NCI-H2029 treated with DMSO at 0.1 percent for 48 hours (cell line): ENCODE measurements around the gene MAG.

Source experiments
- DNase-seq: peaks from one replicate; lab custom pipeline; 2025; lab: John Stamatoyannopoulos, UW

The MAG gene

DNA sequence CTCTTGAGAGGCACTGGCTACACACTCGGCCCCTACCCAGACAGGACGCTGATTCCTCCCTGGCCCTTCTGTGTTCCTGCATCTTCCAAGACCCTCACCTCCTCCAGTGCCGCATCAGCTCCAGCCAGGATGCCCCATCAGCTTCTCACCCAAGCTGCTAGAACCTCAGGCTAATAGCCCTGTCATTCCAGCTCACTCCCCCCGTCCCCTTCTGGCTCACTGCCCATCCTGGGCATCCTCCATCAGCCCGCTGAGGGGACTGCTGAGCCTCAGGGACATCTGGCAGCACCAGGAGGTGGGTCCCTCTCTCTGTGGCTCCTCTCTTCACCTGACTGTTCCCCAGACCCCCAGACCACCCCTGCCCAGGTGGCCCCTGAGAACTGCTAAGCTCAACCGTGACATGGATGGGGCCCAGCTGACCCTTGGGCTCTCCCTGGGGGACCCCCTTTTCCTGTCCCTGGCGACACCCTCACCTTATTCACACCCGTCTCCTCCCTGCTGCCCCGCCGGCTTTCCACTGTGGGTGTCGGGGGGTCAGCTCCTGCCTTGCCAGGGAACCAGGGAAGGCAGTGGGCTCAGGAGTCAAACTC lies 71.1 kb downstream of the MAG start:
- DNase-seq, result no peak
